ENCODE measurements around the gene NEK11. TPM values are rescaled to one million over a fixed set of nuclear protein-coding genes. Genes with fewer than 3 reads are reported as not detected.

The NEK11 gene
- total RNA-seq, 1 donor from 2014 or later, result 1.3 TPM

DNA sequence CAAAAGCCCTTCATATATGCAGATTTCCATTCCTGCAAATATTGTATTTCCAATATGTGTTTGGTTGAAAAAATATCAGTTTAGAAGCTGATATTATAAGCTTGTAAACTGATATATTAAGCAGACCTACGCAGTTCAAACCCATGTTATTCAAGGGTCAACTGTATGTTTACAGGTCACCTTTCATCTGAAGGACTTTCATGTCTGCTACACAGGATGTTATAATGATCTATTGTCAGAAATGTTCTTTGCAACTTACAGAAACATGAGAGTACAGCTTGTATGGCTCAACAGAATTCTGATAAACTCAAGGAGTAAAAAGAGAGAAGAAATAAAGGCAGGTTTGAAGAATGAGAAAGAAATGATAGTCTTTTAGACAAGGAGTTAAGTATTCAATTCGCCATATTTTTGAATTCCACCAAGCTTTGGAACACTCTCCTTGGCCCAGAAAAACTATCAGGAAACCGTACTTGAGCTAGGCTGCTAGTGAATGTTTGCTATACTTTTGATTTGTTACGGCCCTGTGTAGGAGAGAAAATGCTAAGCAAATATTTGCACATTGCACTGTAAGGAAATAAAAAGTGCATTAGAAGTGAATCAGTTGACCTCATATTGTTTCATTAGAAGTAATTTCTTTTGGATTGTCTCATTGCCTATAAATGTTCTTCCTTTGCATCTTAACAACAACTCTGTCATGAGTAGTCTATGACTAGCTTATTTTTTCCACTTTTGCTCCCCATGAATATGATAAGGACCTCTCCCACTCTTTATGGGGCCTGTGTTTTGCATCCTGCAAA, 81.2 kb downstream of the NEK11 start:
- peaks cover 2% of the 10 kb centered on the region for H3K9me3 ChIP-seq (replicated peaks)
- H3K27me3 ChIP-seq (ENCODE audit: low read depth), result no peaks in the 10 kb centered on the region
- no peak overlapping the region for H3K27ac ChIP-seq (replicated peaks)
- no peaks in the 10 kb centered on the region for H3K4me1 ChIP-seq
- no peak for DNase-seq
- TF ChIP-seq, protein P1, sequence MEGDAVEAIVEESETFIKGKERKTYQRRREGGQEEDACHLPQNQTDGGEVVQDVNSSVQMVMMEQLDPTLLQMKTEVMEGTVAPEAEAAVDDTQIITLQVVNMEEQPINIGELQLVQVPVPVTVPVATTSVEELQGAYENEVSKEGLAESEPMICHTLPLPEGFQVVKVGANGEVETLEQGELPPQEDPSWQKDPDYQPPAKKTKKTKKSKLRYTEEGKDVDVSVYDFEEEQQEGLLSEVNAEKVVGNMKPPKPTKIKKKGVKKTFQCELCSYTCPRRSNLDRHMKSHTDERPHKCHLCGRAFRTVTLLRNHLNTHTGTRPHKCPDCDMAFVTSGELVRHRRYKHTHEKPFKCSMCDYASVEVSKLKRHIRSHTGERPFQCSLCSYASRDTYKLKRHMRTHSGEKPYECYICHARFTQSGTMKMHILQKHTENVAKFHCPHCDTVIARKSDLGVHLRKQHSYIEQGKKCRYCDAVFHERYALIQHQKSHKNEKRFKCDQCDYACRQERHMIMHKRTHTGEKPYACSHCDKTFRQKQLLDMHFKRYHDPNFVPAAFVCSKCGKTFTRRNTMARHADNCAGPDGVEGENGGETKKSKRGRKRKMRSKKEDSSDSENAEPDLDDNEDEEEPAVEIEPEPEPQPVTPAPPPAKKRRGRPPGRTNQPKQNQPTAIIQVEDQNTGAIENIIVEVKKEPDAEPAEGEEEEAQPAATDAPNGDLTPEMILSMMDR (IDR thresholded peaks at IDR 0.05; ENCODE audit: borderline replicate concordance), result no peak
- intact Hi-C loops (cut with micrococcal nuclease), result no loop called here
- no peaks in the 10 kb centered on the region for H3K36me3 ChIP-seq
- no peak overlapping the region for H3K4me3 ChIP-seq

- intact Hi-C loops (cut with micrococcal nuclease), result no loop called here
- DNase-seq, result no peak
- H3K36me3 ChIP-seq, result no peaks in the 10 kb centered on the region
- H3K9me3 ChIP-seq (replicated peaks), result no peaks in the 10 kb centered on the region
- H3K27me3 ChIP-seq (ENCODE audit: low read depth), result no peaks in the 10 kb centered on the region
- H3K27ac ChIP-seq (replicated peaks), result no peak overlapping the region
- no peak overlapping the region for H3K4me3 ChIP-seq
- TF ChIP-seq, protein P1 (IDR thresholded peaks at IDR 0.05; ENCODE audit: borderline replicate concordance), result no peak
- H3K4me1 ChIP-seq, result no peaks in the 10 kb centered on the region
Measured at GRCh38 chr3:131109156-131109555, 82.5 kb downstream of the NEK11 start.

DNA sequence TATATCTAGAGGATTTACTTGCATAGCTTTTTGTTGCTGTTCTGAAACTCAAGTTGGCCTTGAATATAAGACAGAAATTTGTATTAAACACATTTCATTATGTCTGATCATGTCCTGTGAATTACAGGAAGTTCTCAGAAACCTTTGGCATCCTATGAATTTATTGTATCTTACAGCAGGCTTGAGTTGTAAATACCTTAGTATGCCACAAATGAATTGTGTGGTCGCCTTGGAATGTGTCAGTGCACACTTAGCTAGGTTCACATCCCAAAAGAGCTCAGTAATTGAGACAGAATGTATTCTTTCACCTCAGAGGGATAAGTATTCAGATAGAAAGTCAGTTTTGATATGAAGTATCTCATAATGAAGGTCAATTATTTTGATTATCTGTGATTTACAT, 83.4 kb downstream of the NEK11 start:
- Histone ChIP-seq H3K4me3 (no peak overlapping the region), H3K4me1 (no peaks in the 10 kb centered on the region), H3K36me3 (no peaks in the 10 kb centered on the region), H3K27me3 (ENCODE audit: low read depth) (no peaks in the 10 kb centered on the region), H3K9me3 (replicated peaks) (no peaks in the 10 kb centered on the region), H3K27ac (replicated peaks) (no peak overlapping the region)
- intact Hi-C loops (cut with micrococcal nuclease), result no loop called here
- TF ChIP-seq, protein P1 (IDR thresholded peaks at IDR 0.05; ENCODE audit: borderline replicate concordance), result no peak
- DNase-seq, result no peak

GRCh38 chr3:131114256-131114655, 87.6 kb downstream of the NEK11 start:
- H3K36me3 ChIP-seq, result no peaks in the 10 kb centered on the region
- DNase-seq, result no peak
- peaks cover 20% of the 10 kb centered on the region for H3K9me3 ChIP-seq (replicated peaks)
- H3K27me3 ChIP-seq (ENCODE audit: low read depth), result no peaks in the 10 kb centered on the region
- H3K27ac ChIP-seq (replicated peaks), result no peak overlapping the region
- H3K4me1 ChIP-seq, result no peaks in the 10 kb centered on the region
- intact Hi-C loops (cut with micrococcal nuclease), result no loop called here
- TF ChIP-seq, protein P1 (IDR thresholded peaks at IDR 0.05; ENCODE audit: borderline replicate concordance), result no peak
- no peak overlapping the region for H3K4me3 ChIP-seq

GRCh38 chr3:131125684-131126083, 99.0 kb downstream of the NEK11 start:
- no peaks in the 10 kb centered on the region for H3K36me3 ChIP-seq
- TF ChIP-seq, protein P1 (IDR thresholded peaks at IDR 0.05; ENCODE audit: borderline replicate concordance), result no peak
- no peaks in the 10 kb centered on the region for H3K27me3 ChIP-seq (ENCODE audit: low read depth)
- no peak overlapping the region for H3K4me3 ChIP-seq
- DNase-seq, result no peak
- no peaks in the 10 kb centered on the region for H3K4me1 ChIP-seq
- no peak overlapping the region for H3K27ac ChIP-seq (replicated peaks)
- peaks cover 32% of the 10 kb centered on the region for H3K9me3 ChIP-seq (replicated peaks)
- intact Hi-C loops (cut with micrococcal nuclease), result no loop called here

Measured in left ventricle myocardium inferior (tissue), 1 donor.